GM21528 (cell line): ENCODE measurements around the gene MSMO1.
"Not testable (repeated sequence)": the region's sequence is repeated elsewhere in the genome, so short reads cannot be mapped to it uniquely, and the experiment has no call there.

Experiments
- ATAC-seq: cut with Tn5 transposase; IDR thresholded peaks from one replicate; pipeline ENCODE4 v1.9.1; 2021; ENCODE audit warnings: mild to moderate bottlenecking, moderate library complexity; ENCODE audit not compliant: unreplicated experiment, low FRiP score

Gene MSMO1

DNA sequence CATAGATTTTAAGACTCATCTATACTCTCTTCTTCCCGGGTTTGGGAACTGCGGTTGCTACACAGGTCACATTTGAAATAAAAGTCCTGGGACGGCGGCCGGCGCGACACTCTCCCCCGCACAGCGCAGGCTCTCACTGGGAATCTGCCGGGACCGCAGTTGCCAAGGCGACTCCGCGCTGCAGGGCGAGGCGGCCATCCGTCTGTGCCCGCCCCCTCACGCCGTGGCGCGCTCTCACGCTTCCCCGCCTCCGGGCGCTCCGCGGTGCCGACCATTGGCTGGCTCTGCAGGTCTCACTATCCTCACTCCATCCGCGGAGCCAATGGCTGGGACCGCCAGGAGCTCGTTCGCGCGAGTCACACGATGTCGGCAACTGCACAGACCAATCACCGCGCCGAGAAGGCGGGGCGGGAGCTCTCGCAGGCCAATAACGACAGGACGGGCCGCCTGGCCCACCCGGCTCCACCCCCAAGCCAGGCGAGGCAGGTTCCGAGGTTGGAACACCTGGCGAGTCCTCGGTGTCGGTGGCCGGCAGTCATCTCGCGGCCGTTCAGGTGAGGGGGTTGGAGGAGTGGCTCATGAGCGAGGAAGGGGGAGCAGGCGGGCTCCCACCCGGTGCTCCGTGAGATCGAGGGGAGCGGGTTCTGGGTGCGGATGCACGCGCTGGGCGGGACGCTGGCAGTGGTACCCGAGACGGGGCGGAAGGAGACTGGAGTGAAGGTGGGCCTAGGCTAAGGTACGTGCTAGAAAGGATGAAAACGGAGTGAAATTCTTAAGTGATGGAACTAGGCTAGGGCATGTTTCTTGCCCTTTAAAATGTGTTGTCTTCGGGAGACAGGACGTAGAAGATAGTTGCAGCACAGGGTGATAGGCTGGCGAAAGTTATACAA is at the start of gene MSMO1:
MSMO1 (plus strand) TSS at position 459 of the 890 bp plus-strand sequence. CDS start 5,702 bp downstream, outside the sequence.
- ATAC-seq, result peak; percentile 99

GRCh38 chr4:165279531-165279930 is 47.9 kb upstream of the MSMO1 start:
- not testable (repeated sequence) for ATAC-seq

DNA sequence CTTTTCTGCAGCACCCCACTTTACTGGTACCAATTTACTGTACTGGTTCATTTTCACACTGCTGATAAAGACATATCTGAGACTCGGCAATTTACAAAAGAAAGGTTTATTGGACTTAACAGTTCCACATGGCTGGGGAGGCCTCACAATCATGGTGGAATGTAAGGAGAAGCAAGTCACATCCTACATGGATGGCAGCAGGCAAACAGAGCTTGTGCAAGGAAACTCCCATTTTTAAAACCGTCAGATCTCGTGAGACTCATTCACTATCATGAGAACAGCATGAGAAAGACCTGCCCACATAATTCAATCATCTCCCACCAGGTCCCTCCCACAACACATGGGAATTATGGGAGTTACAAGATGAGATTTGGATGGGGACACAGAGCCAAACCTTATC is 42.8 kb upstream of the MSMO1 start:
- ATAC-seq, result not testable (repeated sequence)

DNA sequence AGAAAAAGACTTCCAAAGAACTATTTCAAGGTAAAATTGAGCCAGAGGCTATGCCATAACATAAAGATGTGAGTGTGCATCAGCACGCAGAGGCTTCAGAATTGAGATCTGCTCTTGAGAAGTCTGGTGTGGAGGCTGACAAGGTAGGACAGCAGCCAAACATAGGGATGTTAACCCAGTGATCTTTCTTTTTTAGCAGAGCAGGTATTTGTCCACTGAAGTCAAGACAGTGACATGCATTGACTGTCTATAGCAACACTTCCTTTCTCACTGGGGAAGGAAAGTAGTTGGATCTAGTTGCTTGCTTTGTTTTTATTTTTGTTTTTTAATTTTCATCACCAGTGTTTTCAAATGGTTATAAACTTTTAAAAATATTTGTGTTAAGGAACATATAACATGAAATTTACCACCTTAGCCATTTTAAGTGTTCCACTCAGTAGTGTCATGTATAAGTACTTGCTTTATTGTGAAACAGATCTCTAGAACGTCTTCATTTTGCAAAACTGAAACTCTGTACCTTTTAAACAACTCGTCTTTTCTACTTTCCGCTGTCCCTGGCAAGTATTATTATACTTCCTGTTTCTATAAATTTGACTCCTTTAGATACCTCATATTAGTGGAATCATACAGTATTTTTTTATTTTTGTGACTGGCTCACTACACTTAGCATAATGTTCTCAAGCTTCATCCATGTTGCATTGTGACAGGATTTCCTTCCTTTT is 40.7 kb upstream of the MSMO1 start:
- ATAC-seq, result peak; percentile 78

GRCh38 chr4:165288226-165288625 is 39.2 kb upstream of the MSMO1 start:
- ATAC-seq, result peak; percentile 44

- no peak for ATAC-seq
These were observed 38.6 kb upstream of the MSMO1 start for GRCh38 chr4:165288639-165289422.

- ATAC-seq, result no peak
These were observed 38.1 kb upstream of the MSMO1 start for GRCh38 chr4:165289423-165289785.

DNA sequence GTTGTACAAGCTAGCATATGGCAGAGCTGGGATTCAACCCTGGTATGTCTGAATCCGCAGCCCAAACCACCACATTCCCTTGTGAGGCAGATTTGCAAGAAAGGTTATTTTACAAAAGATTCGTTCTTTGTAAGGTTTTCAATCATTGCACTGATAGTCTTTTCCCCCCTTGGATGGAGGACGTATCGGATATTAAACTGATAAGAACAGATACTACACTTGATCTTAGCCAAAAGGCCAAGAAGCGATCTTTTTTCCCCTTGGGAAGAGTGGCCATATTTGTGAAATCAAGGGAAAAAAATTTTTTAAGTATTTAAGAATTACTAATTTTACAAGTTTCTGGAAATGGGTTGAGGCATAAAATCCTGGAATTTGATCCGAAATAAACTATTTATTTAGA is 34.4 kb upstream of the MSMO1 start:
- ATAC-seq, result no peak

DNA sequence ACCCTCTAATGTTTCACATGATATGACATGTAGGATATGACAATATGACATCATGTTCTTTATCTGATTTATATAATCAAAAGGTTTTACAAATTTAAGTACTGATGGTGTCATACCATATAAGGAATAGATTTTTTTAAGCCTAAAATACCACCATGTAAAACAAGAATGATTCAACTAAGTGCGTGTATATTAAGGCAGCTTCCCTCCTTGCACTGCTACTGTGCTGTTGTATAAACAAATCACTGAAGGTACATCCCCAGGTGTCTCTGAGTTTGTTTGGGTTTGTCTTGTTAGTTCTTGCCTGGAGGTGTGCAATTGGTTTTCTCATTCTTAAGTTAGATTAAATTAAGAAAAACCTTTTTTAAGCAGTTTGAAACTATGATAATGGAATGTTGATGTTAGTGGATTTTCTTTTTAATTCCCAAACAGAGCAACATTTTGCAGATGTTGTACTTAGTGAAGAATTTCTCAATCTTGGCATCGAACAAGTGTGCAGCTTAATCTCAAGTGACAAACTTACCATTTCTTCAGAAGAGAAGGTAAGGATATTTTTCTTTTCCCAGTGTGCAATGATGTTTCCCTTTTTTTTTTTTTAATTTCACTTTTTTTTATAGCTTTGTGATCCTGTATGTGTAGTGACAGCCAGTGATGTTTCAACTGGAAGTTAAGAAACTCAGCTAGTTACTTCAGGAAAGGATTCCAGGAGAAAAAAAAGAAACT is 33.4 kb upstream of the MSMO1 start:
- no peak for ATAC-seq

DNA sequence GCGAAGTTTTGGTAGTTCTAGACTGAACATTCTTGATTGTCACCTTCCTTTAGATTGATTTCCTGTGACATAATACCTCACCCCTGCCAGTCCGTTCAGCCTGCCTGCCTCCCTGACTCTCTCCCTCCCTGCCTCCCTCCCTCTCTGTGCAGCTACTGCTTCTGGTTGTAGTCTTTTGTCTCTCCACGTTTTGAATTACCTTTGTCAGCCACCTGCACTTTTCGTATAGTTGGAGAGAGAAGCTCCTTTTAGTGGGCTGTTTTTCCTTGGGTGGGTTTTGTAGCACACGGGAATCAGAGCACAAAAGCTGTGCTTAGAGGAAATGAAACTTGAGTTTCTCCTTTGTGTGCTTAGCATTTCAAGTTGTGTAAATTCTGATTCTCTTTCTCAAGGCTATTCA is 32.6 kb upstream of the MSMO1 start:
- ATAC-seq, result peak; percentile 95

GRCh38 chr4:165297626-165298025 is 29.8 kb upstream of the MSMO1 start:
- ATAC-seq, result no peak

GRCh38 chr4:165299399-165300060 is 27.9 kb upstream of the MSMO1 start:
- no peak for ATAC-seq

- ATAC-seq, result peak; percentile 84
These were observed 25.6 kb upstream of the MSMO1 start for GRCh38 chr4:165301833-165302232.

- ATAC-seq, result no peak
These were observed 24.8 kb upstream of the MSMO1 start for GRCh38 chr4:165302658-165303057.

DNA sequence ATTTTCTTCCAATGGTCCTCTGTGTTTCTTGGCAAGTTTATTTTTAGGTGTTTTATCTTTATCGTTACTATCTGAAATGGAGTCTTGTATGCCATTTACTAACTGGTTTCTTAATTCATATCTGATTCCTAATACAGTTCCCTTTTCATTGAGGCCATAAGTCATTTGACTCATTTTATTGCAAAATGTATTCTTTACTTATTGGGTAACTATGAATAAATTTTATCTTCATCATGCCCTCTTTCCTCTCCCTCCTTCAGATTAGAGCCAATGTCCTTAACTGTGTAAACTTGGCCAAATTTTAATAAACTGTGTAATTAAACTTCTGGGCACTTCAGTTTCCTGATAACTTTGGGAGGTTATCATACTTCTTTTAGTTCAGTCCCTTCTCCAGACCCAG is 19.3 kb upstream of the MSMO1 start:
- no peak for ATAC-seq

GRCh38 chr4:165308606-165309005 is 18.9 kb upstream of the MSMO1 start:
- ATAC-seq, result no peak

DNA sequence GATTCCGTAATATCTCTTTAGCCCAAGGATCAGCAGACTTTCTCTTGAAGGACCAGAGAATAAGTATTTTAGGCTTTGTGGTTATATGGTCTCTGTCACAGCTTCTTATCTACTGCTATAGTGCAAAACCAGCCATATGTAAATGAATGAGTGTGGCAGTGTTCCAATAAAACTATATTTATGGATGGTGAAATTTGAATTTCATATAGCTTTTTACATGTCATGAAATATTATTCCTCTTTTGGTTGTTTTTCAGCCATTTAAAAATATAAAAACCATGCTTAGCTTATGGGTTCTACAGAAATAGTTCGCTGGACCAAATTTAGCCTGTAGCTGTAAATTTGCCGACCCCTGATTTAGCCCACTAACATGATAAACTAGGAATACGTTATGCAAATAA is 18.0 kb upstream of the MSMO1 start:
- no peak for ATAC-seq

GRCh38 chr4:165312506-165312905 is 15.0 kb upstream of the MSMO1 start:
- ATAC-seq, result no peak

DNA sequence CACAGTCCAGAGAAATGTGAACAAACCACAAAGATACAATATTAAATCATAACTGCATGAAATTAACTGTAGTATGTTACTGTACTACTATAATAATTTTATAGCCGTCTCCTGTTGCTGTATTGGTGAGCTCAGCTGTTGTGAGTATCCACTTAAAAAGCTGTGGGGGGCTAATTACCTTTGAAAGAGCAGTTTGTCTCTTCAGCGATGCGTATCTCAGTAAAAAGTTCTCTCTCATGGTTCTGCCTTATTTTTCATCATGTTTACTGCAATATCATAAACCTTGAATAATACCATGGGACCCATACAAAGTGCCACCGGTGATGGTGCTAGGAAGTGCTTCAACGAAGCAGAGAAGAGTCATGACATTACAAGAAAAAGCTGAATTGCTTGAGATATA is 8.4 kb upstream of the MSMO1 start:
- no peak for ATAC-seq

DNA sequence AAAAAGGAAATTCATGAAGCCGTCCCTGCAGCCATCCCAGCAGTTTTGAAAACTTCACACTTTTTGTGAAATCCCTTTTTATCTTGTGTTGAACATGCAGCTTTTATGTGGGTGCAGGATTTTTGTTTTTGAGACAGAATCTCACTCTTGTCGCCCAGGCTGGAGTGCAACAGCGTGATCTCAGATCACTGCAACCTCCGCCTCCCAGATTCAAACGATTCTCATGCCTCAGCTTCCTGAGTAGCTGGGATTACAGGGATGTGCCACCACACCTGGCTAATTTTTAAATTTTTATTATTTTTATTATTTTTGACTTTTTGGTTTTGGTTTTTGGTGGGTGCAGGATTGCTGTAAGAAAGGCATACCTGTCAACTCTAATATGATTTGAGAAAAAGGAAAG is 8.0 kb upstream of the MSMO1 start:
- ATAC-seq, result no peak
